Epithelial cell of proximal tubule (primary cell): ENCODE measurements around the gene MRI1. TPM values are rescaled to one million over a fixed set of nuclear protein-coding genes. Genes with fewer than 3 reads are reported as not detected.

Source experiments
- DNase-seq: peaks from one replicate; pipeline ENCODE4 v3.0.0-alpha.2; 2011; ENCODE audit warnings: low read depth
- H3K4me3 ChIP-seq: 2 replicates; pipeline ENCODE4 v1.5.1; 2011; ENCODE audit warnings: low read depth, mild to moderate bottlenecking, low read length
- CTCF ChIP-seq: conservative IDR thresholded peaks from 2 replicates; pipeline ENCODE4 v1.5.1; 2012; ENCODE audit warnings: low read depth, mild to moderate bottlenecking, low read length
- total RNA-seq: library from RNA; depleted of rRNA; stranded (reverse); fragments of >200 nt; gene quantifications from 2 replicates; pipeline ENCODE4 v1.2.3, GENCODE V29; 2015

Gene MRI1
- total RNA-seq, 1 donor from 2014 or later, result 63.0 TPM

- TF ChIP-seq CTCF, result no peak
- no peak for DNase-seq
- H3K4me3 ChIP-seq, result no peak overlapping the region
Observed at GRCh38 chr19:13758795-13759194, 5.5 kb upstream of the MRI1 start.

- H3K4me3 ChIP-seq, result no peak overlapping the region
- no peak for DNase-seq
- TF ChIP-seq CTCF, result peak; percentile 19
Observed at GRCh38 chr19:13761423-13761822, 2.9 kb upstream of the MRI1 start.

- no peak overlapping the region for H3K4me3 ChIP-seq
- no peak for TF ChIP-seq CTCF
- no peak for DNase-seq
Observed at GRCh38 chr19:13762635-13763235, 1.6 kb upstream of the MRI1 start.

- no peak for DNase-seq
- H3K4me3 ChIP-seq, result no peak overlapping the region
- no peak for TF ChIP-seq CTCF
Observed at GRCh38 chr19:13763265-13763664, 1.1 kb upstream of the MRI1 start.

- no peak for TF ChIP-seq CTCF
- DNase-seq, result no peak
- H3K4me3 ChIP-seq, result peak overlapping the region; percentile 81
Observed at GRCh38 chr19:13764821-13765394, 586 bp downstream of the MRI1 start.

GRCh38 chr19:13765395-13766094 is 1.2 kb downstream of the MRI1 start:
- TF ChIP-seq CTCF, result no peak
- no peak for DNase-seq
- H3K4me3 ChIP-seq, result peak overlapping the region; percentile 81
